GM19023 (cell line): ENCODE results near the gene KCNH5.
"Not testable (repeated sequence)": the region's sequence is repeated elsewhere in the genome, so short reads cannot be mapped to it uniquely, and the experiment has no call there.

Source experiments
- ATAC-seq: cut with Tn5 transposase; IDR thresholded peaks from one replicate; pipeline ENCODE4 v1.9.1; 2021; ENCODE audit warnings: mild to moderate bottlenecking, moderate library complexity; ENCODE audit not compliant: unreplicated experiment

KCNH5 gene

GRCh38 chr14:62894736-62895135 is 150.5 kb downstream of the KCNH5 start:
- ATAC-seq, result no peak

GRCh38 chr14:62889364-62889763 is 155.9 kb downstream of the KCNH5 start:
- ATAC-seq, result no peak

- no peak for ATAC-seq
Measured at GRCh38 chr14:62886461-62886860, 158.8 kb downstream of the KCNH5 start.

- no peak for ATAC-seq
Measured at GRCh38 chr14:62885451-62885850, 159.8 kb downstream of the KCNH5 start.

- no peak for ATAC-seq
Measured at GRCh38 chr14:62882967-62883366, 162.3 kb downstream of the KCNH5 start.

GRCh38 chr14:62866376-62866775 is 178.9 kb downstream of the KCNH5 start:
- ATAC-seq, result no peak

GRCh38 chr14:62864588-62864987 is 180.7 kb downstream of the KCNH5 start:
- no peak for ATAC-seq

- ATAC-seq, result not testable (repeated sequence)
Measured at GRCh38 chr14:62858011-62858410, 187.2 kb downstream of the KCNH5 start.

- no peak for ATAC-seq
Measured at GRCh38 chr14:62854951-62855350, 190.3 kb downstream of the KCNH5 start.

- no peak for ATAC-seq
Measured at GRCh38 chr14:62847168-62847567, 198.1 kb downstream of the KCNH5 start.

- no peak for ATAC-seq
Measured at GRCh38 chr14:62844546-62844945, 200.7 kb downstream of the KCNH5 start.

GRCh38 chr14:62824086-62824485 is 221.2 kb downstream of the KCNH5 start:
- ATAC-seq, result no peak

- ATAC-seq, result no peak
Measured at GRCh38 chr14:62819931-62820330, 225.3 kb downstream of the KCNH5 start.

GRCh38 chr14:62807636-62808035 is 237.6 kb downstream of the KCNH5 start:
- ATAC-seq, result no peak

- ATAC-seq, result no peak
Measured at GRCh38 chr14:62800577-62800976, 244.7 kb downstream of the KCNH5 start.

- no peak for ATAC-seq
Measured at GRCh38 chr14:62796431-62796830, 248.8 kb downstream of the KCNH5 start.

GRCh38 chr14:62792578-62792977 is 252.7 kb downstream of the KCNH5 start:
- no peak for ATAC-seq

GRCh38 chr14:62781328-62781727 is 263.9 kb downstream of the KCNH5 start:
- ATAC-seq, result not testable (repeated sequence)

- no peak for ATAC-seq
Measured at GRCh38 chr14:62778852-62779251, 266.4 kb downstream of the KCNH5 start.

- no peak for ATAC-seq
Measured at GRCh38 chr14:62778310-62778709, 266.9 kb downstream of the KCNH5 start.

- ATAC-seq, result no peak
Measured at GRCh38 chr14:62777510-62777909, 267.7 kb downstream of the KCNH5 start.

- no peak for ATAC-seq
Measured at GRCh38 chr14:62776300-62776699, 269.0 kb downstream of the KCNH5 start.

GRCh38 chr14:62768753-62769152 is 276.5 kb downstream of the KCNH5 start:
- ATAC-seq, result no peak

- ATAC-seq, result no peak
Measured at GRCh38 chr14:62763951-62764350, 281.3 kb downstream of the KCNH5 start.
